GM10266 (cell line): ENCODE measurements around the gene MAPK12.
A peak's percentile ranks its signal among the peaks of the same experiment; 100 is the strongest.

ENCODE experiments used
- DNase-seq: peaks from one replicate; pipeline ENCODE4 v3.0.0; 2012; ENCODE audit errors: extremely low spot score
- CTCF ChIP-seq: IDR thresholded peaks from 2 replicates; pipeline ENCODE4 v1.5.1; 2012; ENCODE audit warnings: mild to moderate bottlenecking, low read depth; ENCODE audit not compliant: control insufficient read depth, insufficient read depth; ENCODE audit errors: missing control alignments

The MAPK12 gene

DNA sequence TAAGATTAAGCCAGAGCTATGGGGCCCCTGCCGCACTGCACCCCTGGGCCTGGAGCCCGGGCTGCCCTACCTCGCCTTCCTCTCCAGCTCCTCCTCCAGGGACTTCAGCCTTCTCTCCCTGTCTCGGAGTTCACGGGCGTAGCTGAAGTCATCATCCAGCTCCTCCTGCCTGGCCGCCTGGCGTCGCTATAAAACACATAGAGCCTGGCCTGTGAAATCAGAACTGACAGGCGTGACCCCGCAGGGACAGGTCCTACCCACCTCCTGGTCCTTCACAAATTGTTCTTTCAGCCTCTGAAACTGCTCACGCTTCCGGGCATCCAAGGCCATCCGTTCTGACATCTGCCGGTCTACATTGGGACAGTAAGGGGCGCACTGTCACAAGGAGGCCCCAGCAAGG is 37.4 kb downstream of the MAPK12 start:
- DNase-seq, result no peak
- no peak for TF ChIP-seq CTCF

DNA sequence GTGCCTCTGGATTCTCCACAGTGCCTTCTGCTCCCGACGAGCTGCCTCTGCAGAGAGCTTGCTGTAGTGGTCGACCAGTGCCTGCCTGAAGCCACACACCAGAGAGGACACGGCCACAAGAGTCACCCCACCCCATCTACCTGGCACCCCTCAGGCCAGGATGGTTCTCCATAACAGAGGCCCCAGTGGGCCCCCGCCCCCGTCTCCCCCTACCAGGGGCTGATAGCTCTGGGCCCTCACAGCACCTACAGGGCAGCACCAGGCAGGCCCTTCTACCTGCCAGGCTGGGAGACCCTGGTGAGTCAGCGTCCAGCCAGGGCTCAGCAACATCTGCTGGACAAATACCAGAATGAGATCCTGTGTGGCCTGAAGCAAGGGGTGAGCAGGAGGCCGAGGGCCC is 39.0 kb downstream of the MAPK12 start:
- no peak for DNase-seq
- TF ChIP-seq CTCF, result no peak

DNA sequence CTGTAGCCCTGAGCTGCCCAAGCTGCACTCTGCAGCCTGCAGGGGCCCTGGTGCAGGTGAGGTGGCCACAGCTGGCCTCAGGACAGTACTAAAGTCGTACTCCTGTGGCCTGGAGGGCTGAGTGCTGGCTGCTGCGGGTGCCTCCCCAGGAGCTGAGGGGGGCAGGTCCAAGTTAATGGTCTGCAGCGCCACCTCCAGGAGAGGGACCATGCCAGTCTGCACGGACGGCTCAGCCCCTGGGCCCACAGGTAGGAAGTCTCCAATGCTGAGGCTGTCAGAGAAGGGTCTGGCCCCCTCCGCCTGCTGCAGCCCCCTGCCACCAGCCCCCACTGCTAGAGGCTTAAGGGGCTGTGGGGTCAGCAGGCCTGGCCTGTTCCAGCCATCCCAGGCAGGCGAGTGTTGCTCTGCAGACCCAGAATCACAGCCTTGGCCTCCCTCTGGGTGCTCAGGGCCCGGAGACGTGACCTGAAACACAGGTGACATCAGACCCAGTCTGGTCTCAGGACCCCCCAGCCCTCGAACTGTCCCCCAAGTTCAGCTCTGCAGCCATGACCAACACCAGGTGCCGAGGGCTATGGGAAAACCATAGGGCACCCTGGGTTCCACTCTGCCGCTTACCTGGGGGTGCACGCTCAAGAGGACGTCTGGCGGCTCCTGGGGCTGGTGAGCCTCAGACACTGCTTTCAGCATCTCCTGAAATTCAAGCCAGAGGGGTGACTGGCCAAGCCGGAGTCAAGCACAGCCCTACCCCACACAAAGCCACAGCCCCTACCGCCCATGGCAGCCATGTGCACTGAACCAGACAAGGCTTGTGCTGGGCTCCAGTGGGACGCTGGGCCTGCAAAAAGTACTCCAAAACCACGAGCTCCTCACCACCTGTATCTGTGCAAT is 39.8 kb downstream of the MAPK12 start:
- peak; percentile 20 for TF ChIP-seq CTCF
- DNase-seq, result no peak

GRCh38 chr22:50220603-50221409 is 40.7 kb downstream of the MAPK12 start:
- DNase-seq, result no peak
- TF ChIP-seq CTCF, result no peak

GRCh38 chr22:50219800-50220602 is 41.5 kb downstream of the MAPK12 start:
- no peak for TF ChIP-seq CTCF
- no peak for DNase-seq

- no peak for DNase-seq
- no peak for TF ChIP-seq CTCF
Measured at GRCh38 chr22:50218996-50219727, 42.3 kb downstream of the MAPK12 start.
